HG03159 (cell line): ENCODE measurements around the gene TAC4.

Experiments
- ATAC-seq: cut with Tn5 transposase; IDR thresholded peaks from one replicate; pipeline ENCODE4 v1.9.1; 2021; ENCODE audit warnings: mild to moderate bottlenecking, moderate library complexity; ENCODE audit not compliant: unreplicated experiment

Gene TAC4, protein sequence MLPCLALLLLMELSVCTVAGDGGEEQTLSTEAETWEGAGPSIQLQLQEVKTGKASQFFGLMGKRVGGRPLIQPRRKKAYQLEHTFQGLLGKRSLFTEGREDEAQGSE

DNA sequence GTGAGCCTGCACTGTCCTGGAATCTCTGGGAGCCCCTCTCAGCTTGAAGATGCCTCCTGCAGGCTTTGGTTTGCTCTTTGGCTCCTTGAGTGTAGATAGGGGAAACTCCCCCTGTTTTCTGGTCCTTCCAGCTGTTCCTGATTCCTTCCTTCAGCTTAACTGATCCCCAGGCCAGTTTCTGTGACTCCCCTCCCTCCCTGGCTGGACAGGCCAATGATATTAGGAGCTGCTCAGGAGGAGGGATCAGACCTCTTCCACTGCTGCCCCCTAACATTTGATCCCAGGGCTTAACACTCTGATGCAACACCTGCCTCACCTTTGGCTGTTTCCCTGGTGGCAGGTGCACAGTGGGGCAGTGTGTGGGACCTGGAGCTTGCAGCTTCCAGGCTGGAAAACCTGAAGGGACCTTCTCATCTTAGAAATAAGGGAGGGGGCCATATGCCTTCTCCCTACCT lies at the start of gene TAC4:
Gene TAC4 (minus strand): TSS at position 51 of the 455 bp plus-strand sequence. CDS start 52 bp downstream, outside the sequence.
- no peak for ATAC-seq

- ATAC-seq: no peak
These were observed 49.0 kb upstream of the TAC4 start for GRCh38 chr17:49896860-49897259.

DNA sequence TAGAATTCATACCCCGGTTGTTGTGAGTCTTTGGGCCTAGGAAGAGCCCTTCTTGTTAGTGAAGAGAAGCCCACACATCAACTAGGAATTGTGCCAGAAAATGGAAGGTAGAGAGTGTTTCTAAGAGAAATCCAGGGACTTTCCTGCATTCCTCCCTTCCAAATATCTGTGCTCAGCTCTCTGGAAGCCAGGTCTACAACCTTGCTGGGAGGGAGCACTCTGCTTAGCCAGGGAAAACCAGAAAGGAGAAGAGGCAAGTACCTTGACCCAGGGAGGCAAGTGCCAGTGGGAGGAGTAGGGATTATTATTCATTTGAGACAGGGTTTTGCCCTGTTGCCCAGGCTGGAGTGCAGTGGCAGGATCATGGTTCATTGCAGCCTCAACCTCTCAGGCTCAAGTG lies 48.4 kb upstream of the TAC4 start:
- ATAC-seq: no peak

GRCh38 chr17:49895812-49896211 lies 47.9 kb upstream of the TAC4 start:
- no peak for ATAC-seq

DNA sequence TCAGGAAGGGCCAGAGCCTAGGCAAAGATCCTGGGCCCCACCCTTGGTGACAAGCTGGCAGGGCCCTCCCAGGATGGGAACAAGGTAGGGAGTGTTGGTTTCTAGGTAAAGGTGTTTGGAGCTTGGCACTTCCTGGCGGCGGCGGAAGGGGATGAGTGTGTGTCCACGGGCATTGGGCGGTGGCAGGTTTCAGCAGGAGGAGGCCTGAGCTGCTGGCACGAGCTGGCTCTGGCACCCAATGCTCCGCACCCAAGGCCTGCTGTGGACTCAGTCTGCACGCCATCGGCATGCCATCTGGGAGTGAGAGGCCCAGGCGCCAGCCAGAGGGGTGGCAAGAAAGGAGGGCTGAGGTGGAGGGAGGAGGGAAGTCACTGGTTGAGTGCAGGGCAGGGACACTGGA lies 46.9 kb upstream of the TAC4 start:
- ATAC-seq: no peak

GRCh38 chr17:49891694-49892389 lies 44.0 kb upstream of the TAC4 start:
- ATAC-seq: no peak

- ATAC-seq: no peak
These were observed 43.4 kb upstream of the TAC4 start for GRCh38 chr17:49891271-49891670.

DNA sequence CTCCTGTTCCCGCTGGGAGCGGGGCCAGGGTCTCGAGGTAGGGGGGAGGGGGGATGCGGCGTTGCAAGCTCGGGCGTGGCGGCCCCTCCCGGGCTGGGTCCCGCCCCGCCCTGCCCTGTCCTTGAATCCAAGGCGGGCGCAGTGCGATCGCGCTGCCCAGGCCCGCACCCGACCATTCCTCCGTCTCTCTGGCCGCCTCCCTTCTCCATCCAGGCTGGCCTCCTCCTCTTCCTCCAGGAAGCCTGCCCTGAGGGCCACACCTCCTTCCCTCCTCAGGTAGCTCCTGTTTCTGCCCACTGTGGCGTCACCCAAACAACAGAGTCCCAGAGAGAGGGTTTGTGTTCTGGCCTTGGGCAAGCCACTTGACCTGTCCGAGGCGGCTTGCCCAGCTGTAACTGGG lies 43.0 kb upstream of the TAC4 start:
- ATAC-seq: no peak

- ATAC-seq: no peak
These were observed 42.4 kb upstream of the TAC4 start for GRCh38 chr17:49890077-49890821.

- no peak for ATAC-seq
These were observed 41.6 kb upstream of the TAC4 start for GRCh38 chr17:49889500-49889899.

DNA sequence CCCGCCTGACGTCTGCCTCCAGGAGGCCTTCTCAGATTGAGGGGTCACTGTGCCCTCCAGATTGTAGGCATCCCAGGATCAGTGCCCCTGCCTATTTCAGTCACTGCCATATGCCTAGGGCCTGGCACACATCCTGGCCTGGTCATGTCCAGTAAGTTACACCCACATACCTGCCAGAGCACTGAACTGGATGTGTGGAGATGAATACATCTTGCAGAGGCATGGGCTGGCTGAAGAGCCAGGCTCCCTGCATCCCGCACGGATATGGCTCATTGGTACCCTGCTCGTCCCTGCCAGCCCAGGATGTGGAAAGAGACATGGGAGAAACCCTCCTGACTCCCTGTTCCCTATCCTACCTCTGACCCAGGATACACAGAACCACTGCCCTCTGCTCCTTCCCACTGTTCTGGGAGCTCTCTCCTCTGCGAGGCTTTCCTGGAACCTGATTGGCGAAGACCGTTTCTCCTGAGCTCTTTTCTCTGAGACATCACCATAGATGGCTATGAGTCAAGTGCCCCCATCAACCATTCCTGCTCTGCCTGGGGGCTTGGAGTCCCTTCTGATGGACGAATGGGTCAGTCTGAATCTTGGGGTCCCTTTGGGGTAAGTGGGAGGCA lies 40.0 kb upstream of the TAC4 start:
- ATAC-seq: no peak

DNA sequence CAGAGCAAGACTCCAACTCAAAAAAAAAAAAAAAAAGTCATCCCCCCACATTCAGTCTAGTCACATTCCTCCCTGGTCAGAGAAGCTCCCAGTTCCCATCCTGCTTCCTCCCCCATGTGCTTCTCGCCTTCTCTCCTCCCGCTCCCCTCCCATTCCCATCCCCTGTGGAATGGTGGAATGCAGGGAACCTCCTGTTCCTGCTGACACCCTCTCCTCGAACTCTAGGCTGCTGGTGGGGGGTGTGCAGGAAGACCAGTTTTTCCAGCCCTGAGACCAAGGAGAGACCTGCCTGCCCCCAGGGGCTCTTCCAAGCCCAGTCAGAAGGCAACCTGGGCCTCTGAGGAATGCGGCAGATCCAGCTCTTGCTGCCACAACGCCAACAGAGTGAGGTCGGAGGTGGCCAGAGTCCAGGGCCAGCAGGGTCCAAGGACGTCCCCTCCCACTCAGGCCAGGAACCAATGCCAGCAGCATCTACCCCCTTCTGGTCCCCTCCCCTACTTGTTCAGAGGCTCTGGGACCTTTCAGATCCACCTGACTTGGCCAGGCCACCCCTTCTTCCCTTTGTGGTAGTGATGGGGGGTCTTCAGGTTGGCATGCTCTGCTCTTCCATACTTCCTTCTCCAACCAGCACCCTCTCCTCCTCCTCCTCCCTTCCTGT lies 39.3 kb upstream of the TAC4 start:
- ATAC-seq: no peak

DNA sequence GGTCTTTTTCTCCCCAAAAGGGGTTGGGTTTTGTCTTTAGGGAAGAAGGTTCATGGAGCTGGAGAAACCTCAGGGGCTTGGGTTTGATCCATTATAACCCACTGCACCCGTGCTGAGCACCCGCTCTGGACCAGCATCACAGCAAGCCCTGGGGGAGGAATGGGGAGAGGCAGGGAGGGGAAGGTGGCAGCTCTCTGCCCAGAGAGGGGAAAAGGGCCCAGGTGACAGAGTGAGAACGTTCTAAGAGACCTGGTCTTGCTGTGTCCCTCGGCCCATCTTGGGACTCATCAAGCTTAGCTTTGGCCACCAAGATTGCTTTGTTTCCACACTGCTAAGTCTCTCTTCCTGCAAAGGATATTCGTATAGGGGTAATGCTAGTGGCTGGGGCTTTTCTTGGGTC lies 38.2 kb upstream of the TAC4 start:
- ATAC-seq: no peak

DNA sequence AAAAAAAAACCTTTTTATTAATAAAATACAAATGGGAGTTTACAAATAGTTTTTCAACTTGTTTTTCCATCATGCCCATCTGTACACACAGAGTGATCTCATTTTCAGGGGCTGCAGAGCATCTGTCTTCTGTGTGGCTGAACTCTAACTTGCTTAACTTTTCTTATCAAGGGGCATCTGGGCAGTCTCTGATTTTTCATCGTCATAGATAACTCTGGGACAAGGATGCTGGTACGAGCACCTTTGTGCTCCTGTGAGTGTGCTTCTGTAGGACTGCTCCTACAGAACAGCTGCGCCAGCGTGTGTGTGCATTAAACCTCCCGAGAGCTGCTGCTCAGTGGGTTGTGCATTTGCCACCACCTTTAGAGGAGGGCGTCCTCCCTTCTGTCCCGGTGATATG lies 34.6 kb upstream of the TAC4 start:
- no peak for ATAC-seq

GRCh38 chr17:49881054-49881402 lies 33.2 kb upstream of the TAC4 start:
- no peak for ATAC-seq

- ATAC-seq: peak; percentile 70
These were observed 32.6 kb upstream of the TAC4 start for GRCh38 chr17:49880291-49881053.

DNA sequence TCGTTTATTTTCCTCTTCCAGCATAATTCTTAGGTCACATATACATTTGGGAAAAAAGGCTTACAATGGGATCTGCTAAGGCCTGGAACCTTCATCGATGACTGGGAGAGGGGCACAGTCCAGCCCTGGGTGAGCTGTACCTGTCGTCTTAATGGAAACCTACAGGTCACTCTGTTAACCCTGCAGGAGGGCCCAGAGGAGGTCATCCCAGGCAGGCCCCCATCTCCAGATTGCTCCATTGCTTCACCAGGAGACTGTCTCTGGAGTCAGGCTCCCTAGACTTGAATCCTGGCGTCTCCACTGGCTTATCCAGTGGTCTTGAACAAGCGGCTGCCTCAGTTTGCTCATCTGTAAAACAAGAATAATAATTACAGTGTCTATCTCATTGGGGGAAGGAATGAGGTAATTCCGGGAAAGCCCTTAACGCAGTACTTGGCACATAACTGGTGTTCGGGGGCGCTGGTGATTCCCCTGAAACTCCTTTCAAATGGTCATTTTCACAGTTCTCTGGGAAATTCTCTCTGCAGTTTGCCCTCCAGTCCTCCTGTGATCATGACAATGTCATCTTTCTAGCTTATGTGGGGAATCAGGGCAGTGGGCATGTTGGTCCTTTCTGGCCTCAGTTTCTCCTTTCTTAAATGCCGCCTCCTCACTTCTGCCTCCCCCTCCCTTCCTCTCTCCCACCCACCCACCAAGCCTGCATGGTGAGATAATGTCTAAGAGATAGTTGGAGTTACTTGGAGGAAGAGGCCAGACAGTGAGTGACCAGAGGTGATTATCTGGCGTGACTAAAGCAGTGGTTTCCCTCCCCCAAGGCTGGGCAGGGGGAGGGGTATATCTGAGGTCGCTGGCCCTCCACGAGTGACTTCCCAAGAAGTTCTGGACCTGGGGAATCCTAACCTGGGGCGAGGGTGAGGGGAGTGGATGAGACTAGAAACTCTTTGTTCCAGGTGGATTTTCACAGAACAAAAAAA lies 31.3 kb upstream of the TAC4 start:
- no peak for ATAC-seq

- ATAC-seq: no peak
These were observed 27.8 kb upstream of the TAC4 start for GRCh38 chr17:49875685-49876084.

- no peak for ATAC-seq
These were observed 27.0 kb upstream of the TAC4 start for GRCh38 chr17:49874911-49875310.
